OCI-LY1 (cell line): ENCODE results near the gene RAD23B.

Experiments used
- CTCF ChIP-seq: fragments of 200-600 bp; sonication (generic), shearing (Covaris generic); IDR thresholded peaks from 2 replicates; pipeline ENCODE4 v1.5.1; 2017; ENCODE audit warnings: mild to moderate bottlenecking, antibody characterized with exemption, low read length, moderate library complexity, mixed read lengths
- EZH2 ChIP-seq: fragments of 200-600 bp; sonication (generic), shearing (Covaris generic); IDR thresholded peaks from 2 replicates; pipeline ENCODE4 v1.8.0; 2017; ENCODE audit warnings: borderline replicate concordance, mixed run types, mild to moderate bottlenecking, antibody characterized with exemption, low read length, moderate library complexity, mixed read lengths

- TF ChIP-seq CTCF (no peak), EZH2 (no peak)
Observed at GRCh38 chr9:107237873-107238272, 45.2 kb upstream of the RAD23B start.
